Fibroblast of lung (primary cell): ENCODE measurements around the gene TIGD1. TPM values are rescaled to one million over a fixed set of nuclear protein-coding genes. Genes with fewer than 3 reads are reported as not detected.

Experiments used
- DNase-seq, 2 donors: peaks; one replicate each; pipeline versions ENCODE4 v3.0.0 to v3.0.0-alpha.2; 2010; ENCODE audit warnings: low read depth in 2 of 2
- H2AFZ ChIP-seq: 2 replicates; pipeline ENCODE4 v1.5.1; 2012; ENCODE audit warnings: low read length, control low read depth, inconsistent platforms
- H3K27ac ChIP-seq: 2 replicates; pipeline ENCODE4 v1.5.1; 2011; ENCODE audit warnings: low read length, control low read depth; ENCODE audit not compliant: insufficient read depth
- H3K27me3 ChIP-seq: 2 replicates; pipeline ENCODE4 v1.5.1; 2011; ENCODE audit warnings: mild to moderate bottlenecking, low read length; ENCODE audit not compliant: control insufficient read depth, insufficient read depth
- H3K36me3 ChIP-seq: 2 replicates; pipeline ENCODE4 v1.5.1; 2011; ENCODE audit warnings: low read length; ENCODE audit not compliant: control insufficient read depth, insufficient read depth
- H3K4me1 ChIP-seq: 2 replicates; pipeline ENCODE4 v1.5.1; 2011; ENCODE audit warnings: low read length; ENCODE audit not compliant: control insufficient read depth, insufficient read depth; ENCODE audit errors: extremely low read depth
- H3K4me2 ChIP-seq: 2 replicates; pipeline ENCODE4 v1.5.1; 2011; ENCODE audit warnings: low read length, control low read depth; ENCODE audit not compliant: insufficient read depth; ENCODE audit errors: extremely low read depth
- H3K4me3 ChIP-seq, 4 experiments: fragments of 200-600 bp in 1 of 4; sonication (generic) in 1 of 4; replicated peaks in 1 of 4; 2 replicates each; pipeline ENCODE4 v1.5.1; 2011 to 2016; ENCODE audit warnings: low read length in 4 of 4, low read depth in 3 of 4, mild to moderate bottlenecking in 3 of 4, control low read depth in 2 of 4, inconsistent platforms in 1 of 4, mixed read lengths in 1 of 4; ENCODE audit not compliant: insufficient read depth in 1 of 4; ENCODE audit errors: control extremely low read depth in 1 of 4
- H3K79me2 ChIP-seq: 2 replicates; pipeline ENCODE4 v1.5.1; 2012; ENCODE audit warnings: mild to moderate bottlenecking, low read length, inconsistent platforms; ENCODE audit not compliant: control insufficient read depth, insufficient read depth
- H3K9ac ChIP-seq: 2 replicates; pipeline ENCODE4 v1.5.1; 2011; ENCODE audit warnings: mild to moderate bottlenecking, low read length, control low read depth; ENCODE audit not compliant: insufficient read depth
- H3K9me3 ChIP-seq: 2 replicates; pipeline ENCODE4 v1.5.1; 2012; ENCODE audit warnings: low read depth, low read length; ENCODE audit not compliant: control insufficient read depth, insufficient read depth
- H4K20me1 ChIP-seq: 2 replicates; pipeline ENCODE4 v1.5.1; 2011; ENCODE audit warnings: low read length; ENCODE audit not compliant: control insufficient read depth, insufficient read depth; ENCODE audit errors: extremely low read depth
- EZH2 ChIP-seq: IDR thresholded peaks from 2 replicates; pipeline ENCODE4 v1.5.1; 2012; ENCODE audit warnings: low read length, control low read depth, mild to moderate bottlenecking; ENCODE audit errors: missing control alignments
- polyA minus RNA-seq: library from RNA; depleted of rRNA, polyadenylated mRNA; stranded (reverse); fragments of >200 nt; gene quantifications from 2 replicates; pipeline ENCODE4 v1.2.3, GENCODE V29; 2011; ENCODE audit warnings: low replicate concordance
- polyA plus RNA-seq, 2 donors: library from polyadenylated mRNA; depleted of rRNA in 1 of 2; stranded (reverse) in 1 of 2; unstranded in 1 of 2; fragments of >200 nt; gene quantifications; 2 replicates each; pipeline ENCODE4 v1.2.1, GENCODE V29; 2011 to 2012; ENCODE audit warnings: missing spikeins in 1 of 2
- total RNA-seq: library from RNA; depleted of rRNA; stranded (reverse); fragments of >200 nt; gene quantifications from 2 replicates; pipeline ENCODE4 v1.2.1, GENCODE V29; 2014
- TF ChIP-seq, protein P1 (sequence below), 2 donors: IDR thresholded peaks in 1 of 2; conservative IDR thresholded peaks in 1 of 2; 1 replicate in 1 of 2; 2 replicates in 1 of 2; pipeline ENCODE4 v1.5.1; 2011 to 2012; ENCODE audit warnings: low read length in 2 of 2, control low read depth in 1 of 2, inconsistent platforms in 1 of 2, low read depth in 1 of 2, mild to moderate bottlenecking in 1 of 2

Gene TIGD1
- total RNA-seq = 2.1 and 4.0 TPM in 2 replicates
- polyA plus RNA-seq = 2.5 and 3.0 TPM in 2 replicates
- 1.4 and 2.1 TPM in 2 replicates for polyA plus RNA-seq (2012)
- polyA minus RNA-seq = 0.12 and 1.6 TPM in 2 replicates

DNA sequence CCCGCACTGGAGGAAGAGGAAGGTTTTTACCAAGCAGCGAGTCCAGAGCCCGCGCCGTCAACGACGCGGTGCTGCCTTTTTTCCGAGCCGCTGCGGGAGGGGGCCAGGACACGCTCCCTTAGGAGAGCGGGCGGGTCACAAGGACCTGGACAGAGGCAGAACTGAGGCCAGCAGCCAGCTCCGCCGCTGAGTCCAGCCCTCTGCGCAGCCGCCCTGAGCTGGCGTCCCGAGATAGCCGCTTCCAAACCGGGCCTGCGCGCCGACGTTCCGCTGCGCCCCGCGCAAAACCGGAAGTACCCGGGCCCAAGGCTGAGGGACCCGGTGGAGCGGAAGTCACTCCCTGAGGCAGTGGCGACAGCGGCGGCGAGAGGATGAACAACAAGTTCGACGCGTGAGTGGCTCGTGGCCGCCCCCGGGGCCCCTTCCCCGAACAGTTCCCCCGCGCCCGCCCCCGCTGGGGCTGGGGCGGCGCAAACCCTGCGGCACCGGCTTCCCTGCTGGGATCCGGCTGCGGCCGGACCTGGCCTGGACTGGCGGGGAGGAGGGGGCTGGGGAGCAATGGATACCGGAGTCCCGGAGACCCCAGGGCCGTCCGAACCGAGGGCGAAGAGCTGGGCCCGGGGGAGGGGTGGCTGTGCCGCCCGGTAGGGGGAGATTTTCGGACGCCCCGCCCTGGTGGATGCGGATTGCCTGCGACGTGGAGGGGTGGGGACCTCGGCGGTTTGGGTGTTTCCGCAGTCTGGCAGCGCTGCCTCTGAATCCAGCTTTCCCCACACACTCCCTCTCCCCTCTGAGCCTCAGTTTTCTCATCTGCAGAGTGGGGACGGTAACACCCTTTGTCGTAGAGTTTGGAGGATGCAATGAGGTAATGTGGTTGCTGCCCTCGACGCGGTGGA, at the start of gene TIGD1, which contains the start of gene EIF4E2:
TIGD1 (minus strand) TSS at position 204 of the 896 bp plus-strand sequence. CDS start 675 bp downstream, outside the sequence.
EIF4E2 (plus strand) TSS at position 336 of the 896 bp plus-strand sequence; CDS start at position 372, 36 bp downstream.
- peak within 1 kb of the TSS; percentile 84 for H2AFZ ChIP-seq
- no peak for TF ChIP-seq EZH2
- TF ChIP-seq, protein P1, sequence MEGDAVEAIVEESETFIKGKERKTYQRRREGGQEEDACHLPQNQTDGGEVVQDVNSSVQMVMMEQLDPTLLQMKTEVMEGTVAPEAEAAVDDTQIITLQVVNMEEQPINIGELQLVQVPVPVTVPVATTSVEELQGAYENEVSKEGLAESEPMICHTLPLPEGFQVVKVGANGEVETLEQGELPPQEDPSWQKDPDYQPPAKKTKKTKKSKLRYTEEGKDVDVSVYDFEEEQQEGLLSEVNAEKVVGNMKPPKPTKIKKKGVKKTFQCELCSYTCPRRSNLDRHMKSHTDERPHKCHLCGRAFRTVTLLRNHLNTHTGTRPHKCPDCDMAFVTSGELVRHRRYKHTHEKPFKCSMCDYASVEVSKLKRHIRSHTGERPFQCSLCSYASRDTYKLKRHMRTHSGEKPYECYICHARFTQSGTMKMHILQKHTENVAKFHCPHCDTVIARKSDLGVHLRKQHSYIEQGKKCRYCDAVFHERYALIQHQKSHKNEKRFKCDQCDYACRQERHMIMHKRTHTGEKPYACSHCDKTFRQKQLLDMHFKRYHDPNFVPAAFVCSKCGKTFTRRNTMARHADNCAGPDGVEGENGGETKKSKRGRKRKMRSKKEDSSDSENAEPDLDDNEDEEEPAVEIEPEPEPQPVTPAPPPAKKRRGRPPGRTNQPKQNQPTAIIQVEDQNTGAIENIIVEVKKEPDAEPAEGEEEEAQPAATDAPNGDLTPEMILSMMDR (conservative IDR thresholded peaks at IDR 0.05 in 1 of 2, IDR thresholded peaks at IDR 0.05 in 1 of 2; ENCODE audit: low read depth in 1 of 2, low read length in 2 of 2) = no peak
- no peaks in the 10 kb centered on the region for H3K9me3 ChIP-seq
- H3K9ac ChIP-seq = peak within 1 kb of the TSS; percentile 99
- H3K36me3 ChIP-seq = no peaks in the 10 kb centered on the region
- H4K20me1 ChIP-seq = no peaks in the 10 kb centered on the region
- peak within 1 kb of the TSS; percentile 97 for H3K27ac ChIP-seq
- DNase-seq = peak; percentile 93 to 95
- peak within 1 kb of the TSS; percentile 77 to 95 (median 90) for H3K4me3 ChIP-seq
- peaks cover 49% of the 10 kb centered on the region for H3K79me2 ChIP-seq
- peak within 1 kb of the TSS; percentile 95 for H3K4me2 ChIP-seq
- no peaks in the 10 kb centered on the region for H3K27me3 ChIP-seq
- H3K4me1 ChIP-seq = no peaks in the 10 kb centered on the region

GRCh38 chr2:232598293-232598692, 47.9 kb upstream of the TIGD1 start:
- TF ChIP-seq, protein P1 (conservative IDR thresholded peaks at IDR 0.05 in 1 of 2, IDR thresholded peaks at IDR 0.05 in 1 of 2; ENCODE audit: low read depth in 1 of 2, low read length in 2 of 2) = no peak
- no peak for TF ChIP-seq EZH2
- H3K36me3 ChIP-seq = no peaks in the 10 kb centered on the region
- H3K9ac ChIP-seq = no peak overlapping the region

GRCh38 chr2:232597362-232598079, 47.2 kb upstream of the TIGD1 start:
- TF ChIP-seq, protein P1 (conservative IDR thresholded peaks at IDR 0.05 in 1 of 2, IDR thresholded peaks at IDR 0.05 in 1 of 2; ENCODE audit: low read depth in 1 of 2, low read length in 2 of 2) = no peak
- TF ChIP-seq EZH2 = no peak
- Histone ChIP-seq H3K27me3 (no peaks in the 10 kb centered on the region), H3K4me1 (peaks cover 3% of the 10 kb centered on the region), H3K27ac (no peak overlapping the region), H3K9me3 (no peaks in the 10 kb centered on the region), H3K36me3 (no peaks in the 10 kb centered on the region), H3K4me3 (no peak overlapping the region), H4K20me1 (no peaks in the 10 kb centered on the region), H3K4me2 (no peak overlapping the region), H3K9ac (no peak overlapping the region), H3K79me2 (no peaks in the 10 kb centered on the region), H2AFZ (no peak overlapping the region)
- DNase-seq = no peak

More at GRCh38 chr2:232598293-232598692, 47.9 kb upstream of the TIGD1 start:
- H3K79me2 ChIP-seq = no peaks in the 10 kb centered on the region
- no peak overlapping the region for H3K4me2 ChIP-seq
- no peaks in the 10 kb centered on the region for H3K9me3 ChIP-seq
- H3K4me1 ChIP-seq = peaks cover 1% of the 10 kb centered on the region
- no peaks in the 10 kb centered on the region for H3K27me3 ChIP-seq
- H2AFZ ChIP-seq = no peak overlapping the region
- no peak overlapping the region for H3K4me3 ChIP-seq
- no peaks in the 10 kb centered on the region for H4K20me1 ChIP-seq
- no peak overlapping the region for H3K27ac ChIP-seq
- DNase-seq = no peak
